Stimulated activated CD8-positive, alpha-beta memory T cell treated with anti-CD3 and anti-CD28 coated beads, Interleukin-4, amount 100 ng/mL, for 24 hours (primary cell): Measurements from ENCODE around the gene ARID3A.
A peak's percentile ranks its signal among the peaks of the same experiment; 100 is the strongest.
"Not testable (repeated sequence)": the region's sequence is repeated elsewhere in the genome, so short reads cannot be mapped to it uniquely, and the experiment has no call there.

Experiments used
- DNase-seq: peaks from one replicate; pipeline ENCODE4 v3.0.0-alpha.2; 2020; ENCODE audit warnings: low read depth

ARID3A gene

GRCh38 chr19:925526-926322 is at the start of gene ARID3A:
Gene ARID3A, plus strand, starts transcription at chr19:926035. Its CDS starts 3,494 bp downstream, at chr19:929529.
- DNase-seq = peak; percentile 64

DNA sequence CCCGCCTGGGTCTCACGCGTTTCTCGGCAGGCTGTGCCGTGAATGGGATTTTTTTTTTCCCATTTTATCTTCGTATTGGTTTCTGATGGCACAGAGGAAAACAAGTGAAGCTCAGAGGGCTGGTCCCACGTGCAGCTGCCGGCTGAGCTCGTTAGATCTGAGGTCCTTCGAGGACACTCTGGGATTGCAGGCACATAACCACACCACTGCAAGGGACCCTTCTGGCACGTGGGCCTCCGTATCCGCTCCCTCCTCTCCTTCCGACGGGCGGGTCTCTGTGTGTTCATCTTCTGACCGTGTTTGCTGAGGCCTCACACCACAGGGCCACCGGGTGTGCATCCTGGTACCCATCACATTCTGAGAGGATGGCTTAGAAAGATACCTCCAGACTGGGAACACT is 49.7 kb upstream of the ARID3A start:
- no peak for DNase-seq

DNA sequence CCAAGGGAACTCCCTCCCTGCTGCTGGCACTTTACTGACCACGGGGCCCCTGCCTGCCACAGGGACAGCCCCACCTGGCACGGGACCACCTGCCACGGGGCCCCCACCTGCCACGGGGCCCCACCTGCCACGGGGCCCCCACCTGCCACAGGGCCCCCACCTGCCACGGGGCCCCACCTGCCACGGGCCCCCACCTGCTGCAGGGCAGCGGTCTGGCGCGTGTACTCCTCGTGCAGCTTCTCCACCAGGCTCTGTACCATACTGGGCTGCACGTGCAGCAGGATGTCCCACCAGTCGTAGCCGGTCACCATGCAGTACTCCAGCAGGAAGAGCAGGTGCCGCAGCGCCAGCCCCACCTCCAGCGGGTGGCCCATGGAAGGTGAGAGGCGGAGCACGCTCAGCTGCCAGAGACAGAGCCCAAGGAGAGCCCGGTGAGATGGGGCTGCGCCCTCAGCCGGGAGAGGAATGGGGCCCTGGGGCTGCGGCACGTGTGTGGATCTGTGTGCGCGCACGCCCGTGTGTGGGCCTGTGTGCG is 49.0 kb upstream of the ARID3A start:
- no peak for DNase-seq

- DNase-seq = not testable (repeated sequence)
Measured at GRCh38 chr19:877992-878660, 47.7 kb upstream of the ARID3A start.

- not testable (repeated sequence) for DNase-seq
Measured at GRCh38 chr19:878751-879561, 46.9 kb upstream of the ARID3A start.

DNA sequence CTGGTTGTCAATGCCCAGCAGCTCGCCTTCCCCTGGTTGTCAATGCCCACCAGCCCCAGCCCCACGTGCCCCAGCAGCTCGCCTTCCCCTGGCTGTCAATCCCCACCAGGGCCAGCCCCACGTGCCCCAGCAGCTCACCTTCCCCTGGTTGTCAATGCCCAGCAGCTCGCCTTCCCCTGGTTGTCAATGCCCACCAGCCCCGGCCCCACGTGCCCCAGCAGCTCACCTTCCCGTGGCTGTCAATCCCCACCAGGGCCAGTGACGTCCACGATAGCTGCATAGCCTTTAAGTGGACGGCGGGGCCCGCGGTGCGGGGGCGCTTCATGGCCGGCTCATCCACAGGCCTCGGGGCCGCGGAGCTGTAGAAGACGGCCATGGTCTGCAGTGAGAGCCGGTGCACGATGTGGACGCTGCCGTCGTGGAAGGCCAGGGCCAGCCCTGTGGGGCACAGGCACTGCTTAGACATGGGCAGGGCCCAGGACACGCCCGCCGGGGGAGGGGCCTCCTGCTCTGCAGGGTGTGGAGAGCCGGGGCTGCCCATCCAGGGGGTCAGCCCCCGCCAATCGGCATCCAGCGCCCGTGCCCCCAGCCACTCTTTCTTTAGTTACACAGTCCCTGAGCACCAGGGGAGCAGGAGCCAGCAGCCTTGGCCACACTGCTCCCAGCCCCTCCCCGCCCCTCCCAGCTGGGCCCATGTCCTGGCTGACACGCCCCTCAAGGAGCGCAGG is 46.0 kb upstream of the ARID3A start:
- DNase-seq = no peak

DNA sequence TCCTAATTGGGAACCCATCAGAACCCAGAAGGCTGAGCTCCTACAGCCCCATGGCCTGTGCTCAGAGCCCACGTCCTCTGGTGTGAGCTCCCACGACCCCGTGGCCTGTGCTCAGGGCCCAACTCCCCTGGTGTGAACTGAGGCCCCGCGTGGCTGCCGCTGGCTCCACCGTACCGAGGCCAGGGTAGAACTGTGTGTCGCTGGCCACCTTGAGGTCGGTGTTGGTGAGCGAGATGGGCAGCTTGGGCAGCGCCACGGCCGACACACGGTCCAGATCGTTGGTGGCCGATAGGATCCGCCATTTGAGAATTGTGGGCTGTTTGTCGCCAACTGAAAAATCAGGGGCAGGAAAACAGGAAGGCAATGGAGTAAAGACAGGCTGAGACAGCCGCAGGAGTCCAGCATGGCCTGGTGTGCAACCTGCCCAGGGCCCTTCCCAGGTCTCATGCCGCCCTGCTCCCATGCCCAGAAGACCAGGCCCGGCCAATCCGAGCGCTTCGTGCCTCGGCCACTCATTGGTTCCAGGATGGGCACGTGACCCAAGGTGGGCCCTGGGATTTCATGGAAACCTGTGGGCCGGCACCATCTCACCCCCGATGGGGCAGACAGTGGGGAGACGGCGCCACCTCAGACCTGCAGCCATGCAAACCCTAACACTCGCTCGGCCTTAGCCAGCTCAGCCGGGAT is 44.3 kb upstream of the ARID3A start:
- no peak for DNase-seq

DNA sequence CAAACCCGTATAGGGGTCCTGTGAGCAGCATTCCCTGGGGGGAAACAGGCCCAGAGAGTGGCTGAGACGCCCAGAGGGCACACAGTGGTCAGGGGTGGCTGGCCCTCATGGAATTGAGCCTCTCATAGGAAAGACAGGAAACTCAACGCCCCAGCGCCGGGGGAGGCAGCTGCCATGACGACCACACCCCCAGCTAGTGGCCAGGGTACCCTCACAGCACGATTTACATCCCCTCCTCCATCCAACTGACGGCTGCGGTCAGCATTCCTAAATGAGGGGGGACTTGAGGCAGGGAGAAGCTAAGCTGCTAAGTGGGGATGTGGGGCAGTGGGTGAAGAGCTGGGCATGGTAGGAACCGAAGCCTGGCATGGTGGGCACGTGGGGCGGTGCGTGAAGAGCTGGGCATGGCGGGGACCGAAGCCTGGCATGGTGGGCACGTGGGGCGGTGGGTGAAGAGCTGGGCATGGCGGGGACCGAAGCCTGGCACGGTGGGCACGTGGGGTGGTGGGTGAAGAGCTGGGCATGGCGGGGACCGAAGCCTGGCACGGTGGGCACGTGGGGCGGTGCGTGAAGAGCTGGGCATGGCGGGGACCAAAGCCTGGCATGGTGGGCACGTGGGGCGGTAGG is 42.9 kb upstream of the ARID3A start:
- DNase-seq = no peak

DNA sequence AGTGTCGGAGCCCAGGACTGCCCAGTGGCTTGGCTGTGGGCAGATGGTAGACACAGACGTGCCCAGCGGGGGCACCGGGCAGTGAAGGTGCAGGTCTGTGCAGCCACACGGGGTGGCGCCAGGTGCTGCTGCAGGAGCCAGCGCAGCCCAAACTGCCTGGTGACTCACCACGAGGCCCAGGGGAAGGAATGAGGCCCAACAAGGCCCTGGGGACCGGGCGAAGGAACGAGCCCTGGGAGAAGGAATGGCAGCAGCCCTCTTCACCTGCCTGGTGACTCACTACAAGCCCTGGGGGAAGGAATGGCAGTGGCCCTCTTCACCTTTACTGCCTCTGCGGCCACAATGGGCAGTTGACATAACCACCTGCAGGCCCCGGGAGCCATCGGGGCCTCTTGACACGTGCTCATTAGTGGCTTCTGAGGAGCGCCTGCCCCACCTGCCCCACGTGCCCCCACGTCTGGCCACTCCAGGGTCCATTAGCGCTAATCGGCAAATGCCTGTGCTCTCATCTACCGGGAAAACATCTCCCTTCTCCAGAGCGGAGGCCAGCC is 42.1 kb upstream of the ARID3A start:
- DNase-seq = no peak

- no peak for DNase-seq
Measured at GRCh38 chr19:884420-885211, 41.2 kb upstream of the ARID3A start.

- no peak for DNase-seq
Measured at GRCh38 chr19:885536-886224, 40.2 kb upstream of the ARID3A start.

- DNase-seq = no peak
Measured at GRCh38 chr19:887072-887471, 38.8 kb upstream of the ARID3A start.

DNA sequence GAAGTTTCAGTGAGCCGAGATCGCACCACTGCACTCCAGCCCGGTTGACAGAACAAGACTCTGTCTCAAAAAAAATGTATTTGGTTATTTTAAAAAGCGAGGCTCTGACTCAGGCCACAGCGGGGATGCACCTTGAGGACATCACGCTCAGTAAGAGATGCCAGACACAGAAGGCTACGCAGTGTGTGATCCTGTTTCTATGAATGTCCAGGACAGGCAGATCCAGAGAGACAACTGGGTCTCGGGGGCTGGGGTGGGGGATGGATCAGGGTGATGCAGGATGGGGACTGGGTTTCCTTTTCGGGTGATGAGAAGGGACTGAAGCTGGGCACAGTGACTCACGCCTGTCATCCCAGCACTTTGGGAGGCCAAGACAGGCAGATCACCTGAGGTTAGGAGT is 38.2 kb upstream of the ARID3A start:
- DNase-seq = no peak

GRCh38 chr19:888581-889385 is 37.1 kb upstream of the ARID3A start:
- no peak for DNase-seq

DNA sequence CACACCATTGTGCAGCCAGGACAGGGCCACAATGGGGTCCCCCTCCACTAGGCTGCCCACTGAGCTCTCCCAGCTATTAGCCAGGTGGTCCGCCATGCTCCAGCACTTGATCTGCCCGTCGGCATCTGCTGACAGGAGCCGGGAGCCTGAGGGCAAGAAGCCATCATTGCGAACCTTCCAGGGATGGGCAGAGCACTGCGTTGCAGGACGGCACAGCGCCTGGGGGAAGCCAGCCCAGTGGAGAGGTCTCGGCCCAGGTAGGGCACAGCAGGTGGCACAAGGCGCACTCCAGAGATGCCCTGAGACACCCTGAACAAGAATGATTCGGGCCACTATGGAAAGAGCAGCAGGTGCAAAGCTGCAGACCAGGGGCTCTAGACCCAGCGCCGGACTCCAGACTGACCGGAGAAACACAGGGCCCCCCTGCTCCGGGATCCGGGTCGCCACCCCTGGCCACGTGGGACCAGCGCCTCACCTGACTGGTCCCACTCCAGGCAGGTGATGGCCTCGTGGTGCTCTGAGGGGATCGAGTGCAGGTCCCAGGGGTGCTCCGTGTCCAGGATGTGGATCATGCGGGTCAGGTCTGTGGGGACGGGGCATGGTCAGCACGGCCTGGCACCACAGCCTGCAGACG is 36.1 kb upstream of the ARID3A start:
- no peak for DNase-seq

DNA sequence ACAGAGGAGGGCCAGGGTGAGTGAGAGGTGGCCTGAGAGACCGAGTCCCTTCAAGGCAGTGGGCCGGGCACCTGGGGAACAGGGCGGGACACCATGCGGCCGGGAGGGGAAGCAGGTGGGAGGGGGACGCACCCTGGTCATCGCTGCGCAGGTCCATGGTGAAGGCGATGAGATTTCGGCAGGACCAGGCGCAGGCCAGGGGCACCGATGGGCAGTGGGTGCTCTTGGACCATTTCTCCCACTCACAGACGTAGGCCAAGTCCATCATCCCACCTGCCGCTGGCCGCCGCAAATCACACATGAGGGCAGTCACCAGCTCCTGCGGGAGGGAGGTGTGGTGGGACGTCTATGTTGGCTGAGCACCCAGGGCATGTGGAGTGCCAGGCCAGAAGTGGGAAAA is 35.0 kb upstream of the ARID3A start:
- DNase-seq = no peak

- DNase-seq = not testable (repeated sequence)
Measured at GRCh38 chr19:891421-892200, 34.2 kb upstream of the ARID3A start.
